ENCODE measurements around the gene GNA15.

GNA15 gene

DNA sequence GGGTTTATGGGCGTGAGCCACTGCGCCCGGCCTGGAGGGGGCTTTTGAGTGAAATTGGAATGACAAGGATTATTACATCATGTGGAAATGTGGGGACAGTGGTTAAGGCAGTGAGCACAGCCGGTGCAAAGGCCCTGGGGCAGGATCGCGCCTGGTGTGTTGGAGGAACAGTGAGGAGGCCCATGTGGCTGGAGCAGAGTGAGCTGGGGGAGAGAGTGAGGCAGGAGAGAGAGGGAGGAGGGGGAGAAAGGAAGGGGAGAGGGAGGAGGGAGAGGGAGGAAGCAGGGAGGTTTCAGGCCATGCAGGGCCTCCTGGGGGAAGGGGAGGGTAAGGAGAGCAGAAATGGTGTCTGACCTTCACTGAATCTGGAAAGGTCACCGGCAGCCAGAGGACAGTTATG is 77.3 kb downstream of the GNA15 start:
- no peak for ATAC-seq (ENCODE audit: low read depth)
- H3K27me3 Mint-ChIP-seq = no peaks in the 10 kb centered on the region
- peaks cover 2% of the 10 kb centered on the region for H3K36me3 Mint-ChIP-seq
- peak overlapping the region; percentile 56 for H3K4me3 Mint-ChIP-seq
- no peak for DNase-seq (ENCODE audit: low spot score in 2 of 2)
- H3K27ac Mint-ChIP-seq = no peak overlapping the region
- H3K9me3 Mint-ChIP-seq = no peaks in the 10 kb centered on the region
- peaks cover 8% of the 10 kb centered on the region for H3K4me1 Mint-ChIP-seq

All from memory B cell (primary cell).